IMR-90 (cell line): ENCODE results near the gene LBH. TPM values are rescaled to one million over a fixed set of nuclear protein-coding genes. Genes with fewer than 3 reads are reported as not detected.

ENCODE experiments used
- ATAC-seq: fragments of 200-7000 bp; cut with Tn5 transposase; 2 replicates; pipeline ENCODE4 v1.9.1; 2020; ENCODE audit warnings: low read depth, mild to moderate bottlenecking, moderate library complexity
- BruUV-seq: library from RNA; stranded (reverse); fragments of 400-500 nt; replicated peaks from 2 replicates; lab custom pipeline; 2021; lab: Mats Ljungman, UMichigan
- CTCF ChIA-PET: fragments of 300-600 bp; formaldehyde crosslinking; extraction: SDS; loops from one replicate; lab custom pipeline; 2021; ENCODE audit warnings: antibody characterized with exemption; lab: Yijun Ruan, JAX
- POLR2A ChIA-PET: fragments of 300-600 bp; sonication (Branson Sonifier 250); formaldehyde crosslinking; loops from one replicate; lab custom pipeline; 2022; ENCODE audit warnings: antibody characterized with exemption; ENCODE audit not compliant: unreplicated experiment; lab: Charles Lee
- DNase-seq: peaks from one replicate; pipeline ENCODE4 v3.0.0; 2013
- H2AFZ ChIP-seq: replicated peaks from 2 replicates; pipeline ENCODE3; 2013; ENCODE audit warnings: low read length, mild to moderate bottlenecking; ENCODE audit not compliant: poor library complexity
- H2AK5ac ChIP-seq: 2 replicates; pipeline ENCODE4 v1.6.1; 2013; ENCODE audit warnings: low read depth, low read length, inconsistent platforms
- H2AK9ac ChIP-seq: replicated peaks from 2 replicates; pipeline ENCODE3; 2013; ENCODE audit warnings: mild to moderate bottlenecking, low read depth, low read length, moderate library complexity; ENCODE audit not compliant: poor library complexity
- H2BK120ac ChIP-seq: 2 replicates; pipeline ENCODE4 v1.6.1; 2013; ENCODE audit warnings: low read depth, low read length, inconsistent platforms
- H2BK15ac ChIP-seq: 3 replicates; pipeline ENCODE4 v1.6.1; 2013; ENCODE audit warnings: low read depth, low read length, inconsistent platforms
- H2BK20ac ChIP-seq: 2 replicates; pipeline ENCODE4 v1.6.1; 2013; ENCODE audit warnings: low read depth, mild to moderate bottlenecking, inconsistent platforms, low read length, moderate library complexity
- H2BK5ac ChIP-seq: 2 replicates; pipeline ENCODE4 v1.6.1; 2013; ENCODE audit warnings: mild to moderate bottlenecking, low read depth, low read length, inconsistent platforms; ENCODE audit not compliant: poor library complexity, severe bottlenecking
- H3K14ac ChIP-seq: replicated peaks from 2 replicates; pipeline ENCODE4 v1.6.1; 2013; ENCODE audit warnings: low read depth, low read length, inconsistent platforms
- H3K18ac ChIP-seq: 2 replicates; pipeline ENCODE4 v1.6.1; 2013; ENCODE audit warnings: low read depth, low read length, control low read depth
- H3K23ac ChIP-seq: 2 replicates; pipeline ENCODE4 v1.6.1; 2013; ENCODE audit warnings: low read depth, low read length, inconsistent platforms
- H3K27ac ChIP-seq: 2 replicates; pipeline ENCODE4 v1.5.1; 2013; ENCODE audit warnings: mild to moderate bottlenecking, control low read depth, low read length; ENCODE audit not compliant: insufficient read depth
- H3K27me3 ChIP-seq: 2 replicates; pipeline ENCODE4 v1.6.1; 2013; ENCODE audit warnings: low read length; ENCODE audit not compliant: control insufficient read depth, insufficient read depth
- H3K36me3 ChIP-seq: 2 replicates; pipeline ENCODE4 v1.6.1; 2013; ENCODE audit warnings: low read length, mixed read lengths; ENCODE audit not compliant: control insufficient read depth, insufficient read depth
- H3K4ac ChIP-seq: 2 replicates; pipeline ENCODE4 v1.6.1; 2013; ENCODE audit warnings: low read depth, low read length, inconsistent platforms
- H3K4me1 ChIP-seq: 2 replicates; pipeline ENCODE4 v1.6.1; 2013; ENCODE audit warnings: low read length, mixed read lengths; ENCODE audit not compliant: control insufficient read depth, insufficient read depth
- H3K4me2 ChIP-seq: 2 replicates; pipeline ENCODE4 v1.6.1; 2013; ENCODE audit warnings: low read depth, mild to moderate bottlenecking, control low read depth, low read length, moderate library complexity
- H3K4me3 ChIP-seq: 2 replicates; pipeline ENCODE4 v1.5.1; 2013; ENCODE audit warnings: low read depth, mild to moderate bottlenecking, control low read depth, low read length, moderate library complexity; ENCODE audit not compliant: insufficient read depth
- H3K56ac ChIP-seq: 2 replicates; pipeline ENCODE4 v1.6.1; 2013; ENCODE audit warnings: low read length, inconsistent platforms; ENCODE audit not compliant: insufficient read depth; ENCODE audit errors: extremely low read depth
- H3K79me1 ChIP-seq, 2 experiments: 2 replicates each; pipeline ENCODE4 v1.6.1; 2013; ENCODE audit warnings: low read length in 2 of 2, inconsistent platforms in 1 of 2, low read depth in 1 of 2
- H3K9ac ChIP-seq: 2 replicates; pipeline ENCODE4 v1.6.1; 2013; ENCODE audit warnings: low read depth, low read length, control low read depth
- H3K9me1 ChIP-seq: 2 replicates; pipeline ENCODE4 v1.6.1; 2013; ENCODE audit warnings: low read length, inconsistent platforms; ENCODE audit not compliant: insufficient read depth
- H3K9me3 ChIP-seq: 2 replicates; pipeline ENCODE4 v1.6.1; 2013; ENCODE audit warnings: low read length; ENCODE audit not compliant: control insufficient read depth, insufficient read depth
- H4K20me1 ChIP-seq: 2 replicates; pipeline ENCODE4 v1.6.1; 2013; ENCODE audit warnings: low read length, inconsistent platforms; ENCODE audit not compliant: insufficient read depth
- H4K5ac ChIP-seq: 2 replicates; pipeline ENCODE4 v1.6.1; 2013; ENCODE audit warnings: mild to moderate bottlenecking, low read depth, low read length, control low read depth
- H4K8ac ChIP-seq, 2 experiments: 2 replicates each; pipeline ENCODE4 v1.6.1; 2013; ENCODE audit warnings: low read depth in 2 of 2, low read length in 2 of 2, control low read depth in 1 of 2, inconsistent platforms in 1 of 2
- H4K91ac ChIP-seq: 2 replicates; pipeline ENCODE4 v1.6.1; 2013; ENCODE audit warnings: low read depth, low read length, inconsistent platforms; ENCODE audit not compliant: insufficient read depth
- BHLHE40 ChIP-seq: fragments of 150-350 bp; IDR thresholded peaks from 2 replicates; pipeline ENCODE4 v1.6.1; 2016; ENCODE audit warnings: mild to moderate bottlenecking, low read depth, low read length
- FOS ChIP-seq: fragments of 150-350 bp; IDR thresholded peaks from 2 replicates; pipeline ENCODE4 v1.6.1; 2016; ENCODE audit warnings: low read depth, low read length
- MAFK ChIP-seq: IDR thresholded peaks from 2 replicates; pipeline ENCODE4 v1.6.1; 2012; ENCODE audit warnings: low read depth, low read length, improper control_type of control experiment
- MAZ ChIP-seq: IDR thresholded peaks from 2 replicates; pipeline ENCODE4 v1.6.1; 2012; ENCODE audit warnings: low read depth, mild to moderate bottlenecking, low read length, improper control_type of control experiment, moderate library complexity, borderline replicate concordance
- MXI1 ChIP-seq: IDR thresholded peaks from 2 replicates; pipeline ENCODE4 v1.6.1; 2012; ENCODE audit warnings: low read depth, mild to moderate bottlenecking, low read length, moderate library complexity, borderline replicate concordance
- NFE2L2 ChIP-seq: fragments of 150-350 bp; IDR thresholded peaks from 2 replicates; pipeline ENCODE4 v1.6.1; 2016; ENCODE audit warnings: low read depth, mild to moderate bottlenecking, low read length
- RCOR1 ChIP-seq: IDR thresholded peaks from 2 replicates; pipeline ENCODE4 v1.6.1; 2012; ENCODE audit warnings: mild to moderate bottlenecking, low read length, improper control_type of control experiment; ENCODE audit not compliant: insufficient replicate concordance
- RFX5 ChIP-seq: IDR thresholded peaks from 2 replicates; pipeline ENCODE4 v1.8.0; 2012; ENCODE audit warnings: low read depth, mild to moderate bottlenecking, low read length, moderate library complexity
- SMC3 ChIP-seq: fragments of 150-350 bp; IDR thresholded peaks from 2 replicates; pipeline ENCODE4 v1.6.1; 2016; ENCODE audit warnings: low read depth, mild to moderate bottlenecking, antibody characterized with exemption, low read length, moderate library complexity
- WGBS, 2 experiments: methylation state at CpG; one replicate each; pipeline versions ENCODE4 v1.1.5 to v1.1.7; 2013; ENCODE audit warnings: missing lambda C conversion rate in 2 of 2; ENCODE audit not compliant: insufficient read length in 1 of 2; ENCODE audit errors: extremely low coverage in 2 of 2; 5-methylcytosine and 5-hydroxymethylcytosine counted together
- dilution Hi-C: fragments of 300-500 bp; cut with HindIII; formaldehyde crosslinking; loops from one replicate; pipeline ENCODE4 v1.14.3; 2018; ENCODE audit warnings: low sequenced_read_pairs; ENCODE audit not compliant: unreplicated experiment
- in situ Hi-C: fragments of 300-500 bp; cut with MboI; formaldehyde crosslinking; loops from 3 replicates; pipeline ENCODE4 v1.14.3; 2019; ENCODE audit warnings: low sequenced_read_pairs, inconsistent platforms, mixed read lengths
- intact Hi-C: fragments of 100-400 bp; cut with micrococcal nuclease; formaldehyde crosslinking; loops from 2 replicates; pipeline ENCODE4 v1.10.0; 2022
- polyA plus RNA-seq, 3 experiments: library from polyadenylated mRNA; depleted of rRNA; stranded (reverse); fragments of >200 nt; gene quantifications; 2 replicates each; pipeline ENCODE4 v1.2.3, GENCODE V29; 2012; ENCODE audit warnings: low replicate concordance in 1 of 3
- total RNA-seq: library from RNA; depleted of rRNA; stranded (reverse); fragments of >200 nt; gene quantifications from 2 replicates; pipeline ENCODE4 v1.2.3, GENCODE V29; 2012
- TF ChIP-seq, protein P1 (sequence below): fragments of 150-350 bp; IDR thresholded peaks from 2 replicates; pipeline ENCODE4 v1.6.1; 2016; ENCODE audit warnings: low read depth, mild to moderate bottlenecking, low read length, moderate library complexity, borderline replicate concordance
- TF ChIP-seq, protein P2 (sequence below): conservative IDR thresholded peaks from 2 replicates; pipeline ENCODE4 v1.5.1; 2012; ENCODE audit warnings: mild to moderate bottlenecking, low read depth, low read length, improper control_type of control experiment

The LBH gene
- total and polyA plus RNA-seq, 2 of the 4 experiments (the other 2 are of a cell fraction) = 158 to 202 TPM

GRCh38 chr2:30272761-30273573 lies 41.6 kb downstream of the LBH start:
- peak; percentile 64 for ATAC-seq
- peak overlapping the region; percentile 26 for H3K9ac ChIP-seq
- H2BK5ac ChIP-seq = peak overlapping the region; percentile 99
- no peaks in the 10 kb centered on the region for H3K27me3 ChIP-seq
- peaks cover 21% of the 10 kb centered on the region for H3K9me1 ChIP-seq
- H3K4me3 ChIP-seq = no peak overlapping the region
- H4K8ac ChIP-seq = peak overlapping the region; percentile 72 to 97
- ChIA-PET POLR2A (interaction anchor here (1.4 to 1.6 kb wide), 2 partner anchors 29 to 394 kb away, joined by 6 read pairs; no protein-coding TSS in a partner anchor), CTCF (interaction anchor here (1.4 kb wide), 1 partner anchor 435 kb away, joined by 3 read pairs; no protein-coding TSS in a partner anchor)
- peaks cover 3 to 19% of the 10 kb centered on the region in 2 experiments; a peak in 3 of 4 replicates for H3K79me1 ChIP-seq
- peak overlapping the region; percentile 78 for H3K56ac ChIP-seq
- in situ Hi-C loops (no loop called here), intact Hi-C loops (no loop called here), dilution Hi-C loops (no loop called here)
- peak overlapping the region; percentile 97 for H3K18ac ChIP-seq
- peak overlapping the region; percentile 91 for H3K4ac ChIP-seq
- peak overlapping the region; percentile 69 for H3K14ac ChIP-seq
- BruUV-seq = no TSS peak
- H2BK120ac ChIP-seq = peak overlapping the region; percentile 96
- H3K4me2 ChIP-seq = peak overlapping the region; percentile 2; the same call in 1 of the 2 replicates
- peak overlapping the region; percentile 99 for H2BK20ac ChIP-seq
- peak overlapping the region; percentile 99 for H4K5ac ChIP-seq
- H2AK5ac ChIP-seq = peak overlapping the region; percentile 99
- TF ChIP-seq RCOR1 (no peak), SMC3 (peak; percentile 5; the same call in 1 of the 2 replicates), MXI1 (no peak), BHLHE40 (0 out of 2 replicates have a peak, but pooled peaks have one; percentile 9), MAZ (no peak), FOS (peak; percentile 78), MAFK (0 out of 2 replicates have a peak, but pooled peaks have one; percentile 3), RFX5 (no peak), NFE2L2 (peak; percentile 55; the same call in 1 of the 2 replicates)
- TF ChIP-seq, protein P1, sequence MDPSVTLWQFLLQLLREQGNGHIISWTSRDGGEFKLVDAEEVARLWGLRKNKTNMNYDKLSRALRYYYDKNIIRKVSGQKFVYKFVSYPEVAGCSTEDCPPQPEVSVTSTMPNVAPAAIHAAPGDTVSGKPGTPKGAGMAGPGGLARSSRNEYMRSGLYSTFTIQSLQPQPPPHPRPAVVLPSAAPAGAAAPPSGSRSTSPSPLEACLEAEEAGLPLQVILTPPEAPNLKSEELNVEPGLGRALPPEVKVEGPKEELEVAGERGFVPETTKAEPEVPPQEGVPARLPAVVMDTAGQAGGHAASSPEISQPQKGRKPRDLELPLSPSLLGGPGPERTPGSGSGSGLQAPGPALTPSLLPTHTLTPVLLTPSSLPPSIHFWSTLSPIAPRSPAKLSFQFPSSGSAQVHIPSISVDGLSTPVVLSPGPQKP = no peak
- TF ChIP-seq, protein P2, sequence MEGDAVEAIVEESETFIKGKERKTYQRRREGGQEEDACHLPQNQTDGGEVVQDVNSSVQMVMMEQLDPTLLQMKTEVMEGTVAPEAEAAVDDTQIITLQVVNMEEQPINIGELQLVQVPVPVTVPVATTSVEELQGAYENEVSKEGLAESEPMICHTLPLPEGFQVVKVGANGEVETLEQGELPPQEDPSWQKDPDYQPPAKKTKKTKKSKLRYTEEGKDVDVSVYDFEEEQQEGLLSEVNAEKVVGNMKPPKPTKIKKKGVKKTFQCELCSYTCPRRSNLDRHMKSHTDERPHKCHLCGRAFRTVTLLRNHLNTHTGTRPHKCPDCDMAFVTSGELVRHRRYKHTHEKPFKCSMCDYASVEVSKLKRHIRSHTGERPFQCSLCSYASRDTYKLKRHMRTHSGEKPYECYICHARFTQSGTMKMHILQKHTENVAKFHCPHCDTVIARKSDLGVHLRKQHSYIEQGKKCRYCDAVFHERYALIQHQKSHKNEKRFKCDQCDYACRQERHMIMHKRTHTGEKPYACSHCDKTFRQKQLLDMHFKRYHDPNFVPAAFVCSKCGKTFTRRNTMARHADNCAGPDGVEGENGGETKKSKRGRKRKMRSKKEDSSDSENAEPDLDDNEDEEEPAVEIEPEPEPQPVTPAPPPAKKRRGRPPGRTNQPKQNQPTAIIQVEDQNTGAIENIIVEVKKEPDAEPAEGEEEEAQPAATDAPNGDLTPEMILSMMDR = no peak
- no peaks in the 10 kb centered on the region for H4K20me1 ChIP-seq
- DNase-seq = peak; percentile 77
- H2BK15ac ChIP-seq = peak overlapping the region; percentile 60
- peak overlapping the region; percentile 70 for H2AK9ac ChIP-seq
- no peaks in the 10 kb centered on the region for H3K9me3 ChIP-seq
- peak overlapping the region; percentile 72 for H2AFZ ChIP-seq
- peak overlapping the region; percentile 93 for H3K23ac ChIP-seq
- 10% methylated on average over 3 of the region's 5 CpGs; no CpG with 5 or more reads in 1 of the 2 experiments for WGBS, 2 experiments
- H3K27ac ChIP-seq = peak overlapping the region; percentile 90
- H4K91ac ChIP-seq = peak overlapping the region; percentile 95
- H3K4me1 ChIP-seq = peaks cover 31% of the 10 kb centered on the region
- H3K36me3 ChIP-seq = no peaks in the 10 kb centered on the region
